ENCODE results near the gene CDH6.
"Not testable (repeated sequence)": the region's sequence is repeated elsewhere in the genome, so short reads cannot be mapped to it uniquely, and the experiment has no call there.

Gene CDH6

GRCh38 chr5:31334061-31334860, 140.8 kb downstream of the CDH6 start:
- DNase-seq, result no peak

- DNase-seq, result no peak
Observed at GRCh38 chr5:31335456-31335855, 142.0 kb downstream of the CDH6 start.

GRCh38 chr5:31343946-31344345, 150.5 kb downstream of the CDH6 start:
- no peak for DNase-seq

GRCh38 chr5:31346896-31347551, 153.5 kb downstream of the CDH6 start:
- no peak for DNase-seq

- no peak for DNase-seq
Observed at GRCh38 chr5:31347552-31347905, 154.0 kb downstream of the CDH6 start.

GRCh38 chr5:31350395-31350794, 156.9 kb downstream of the CDH6 start:
- DNase-seq, result no peak

GRCh38 chr5:31355337-31355736, 161.9 kb downstream of the CDH6 start:
- no peak for DNase-seq

GRCh38 chr5:31357038-31357437, 163.6 kb downstream of the CDH6 start:
- no peak for DNase-seq

- no peak for DNase-seq
Observed at GRCh38 chr5:31359839-31360238, 166.4 kb downstream of the CDH6 start.

- DNase-seq, result no peak
Observed at GRCh38 chr5:31361234-31361633, 167.7 kb downstream of the CDH6 start.

- not testable (repeated sequence) for DNase-seq
Observed at GRCh38 chr5:31361704-31362528, 168.4 kb downstream of the CDH6 start.

- no peak for DNase-seq
Observed at GRCh38 chr5:31362529-31362900, 169.0 kb downstream of the CDH6 start.

GRCh38 chr5:31362931-31363568, 169.6 kb downstream of the CDH6 start:
- DNase-seq, result no peak

- DNase-seq, result no peak
Observed at GRCh38 chr5:31364881-31365636, 171.6 kb downstream of the CDH6 start.

- DNase-seq, result no peak
Observed at GRCh38 chr5:31365776-31366175, 172.3 kb downstream of the CDH6 start.

- no peak for DNase-seq
Observed at GRCh38 chr5:31366941-31367340, 173.5 kb downstream of the CDH6 start.

- no peak for DNase-seq
Observed at GRCh38 chr5:31372124-31372523, 178.6 kb downstream of the CDH6 start.

- no peak for DNase-seq
Observed at GRCh38 chr5:31375999-31376720, 182.7 kb downstream of the CDH6 start.

- no peak for DNase-seq
Observed at GRCh38 chr5:31377274-31377946, 183.9 kb downstream of the CDH6 start.

- no peak for DNase-seq
Observed at GRCh38 chr5:31378136-31378535, 184.7 kb downstream of the CDH6 start.

Measured in NCI-H1092 (cell line).